GM12891 (cell line): Measurements from ENCODE around the gene MTTP.

Source experiments
- POLR2A ChIP-seq: IDR thresholded peaks from 2 replicates; pipeline ENCODE4 v1.6.1; 2011; ENCODE audit warnings: low read depth, low read length, control low read depth
- POLR2AphosphoS5 ChIP-seq: IDR thresholded peaks from 2 replicates; pipeline ENCODE4 v1.6.1; 2011; ENCODE audit warnings: low read depth, low read length, control low read depth
- POU2F2 ChIP-seq: IDR thresholded peaks from 2 replicates; pipeline ENCODE4 v1.6.1; 2011; ENCODE audit warnings: low read depth, mild to moderate bottlenecking, control low read depth, low read length, moderate library complexity
- SPI1 ChIP-seq: IDR thresholded peaks from 2 replicates; pipeline ENCODE4 v1.6.1; 2011; ENCODE audit warnings: low read depth, low read length, control low read depth
- TAF1 ChIP-seq: IDR thresholded peaks from 2 replicates; pipeline ENCODE4 v1.6.1; 2011; ENCODE audit warnings: low read depth, low read length, control low read depth

DNA sequence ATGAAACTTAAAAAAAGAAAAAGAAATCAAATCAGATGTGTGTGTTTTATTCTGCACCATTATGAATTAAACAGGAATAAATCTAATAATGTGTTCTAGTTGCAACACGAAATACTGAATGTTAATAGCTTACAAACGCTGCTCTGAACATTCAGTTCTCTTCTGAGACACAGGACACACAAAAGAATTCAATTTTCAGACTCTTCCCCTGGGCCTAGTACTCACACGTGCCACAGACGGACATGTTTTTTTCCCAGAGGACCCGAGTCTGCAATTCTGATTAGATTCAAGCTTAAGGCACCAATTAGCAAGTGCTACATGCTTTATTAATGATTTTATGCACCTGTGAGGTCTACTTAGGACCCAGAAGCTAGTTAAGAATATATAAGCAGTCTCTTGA, 62.5 kb downstream of the MTTP start:
- no peak for TF ChIP-seq POLR2AphosphoS5
- TF ChIP-seq TAF1, result no peak
- no peak for TF ChIP-seq POLR2A
- TF ChIP-seq SPI1, result no peak
- no peak for TF ChIP-seq POU2F2
